GM23338 (cell line): ENCODE results near the gene NLRC5. TPM values are rescaled to one million over a fixed set of nuclear protein-coding genes. Genes with fewer than 3 reads are reported as not detected.

Experiments used
- ATAC-seq: fragments of 200-7000 bp; cut with Tn5 transposase; 3 replicates; pipeline ENCODE4 v1.9.1; 2020
- DNase-seq: peaks from one replicate; pipeline ENCODE4 v3.0.0-alpha.2; 2015; ENCODE audit warnings: low spot score
- H2AFZ ChIP-seq: fragments of 200-600 bp; sonication (generic); 2 replicates; pipeline ENCODE4 v1.8.0; 2016; ENCODE audit warnings: antibody characterized with exemption, mild to moderate bottlenecking, moderate library complexity
- H3F3A ChIP-seq: fragments of 200-600 bp; sonication (generic); replicated peaks from 2 replicates; pipeline ENCODE4 v1.8.0; 2017; ENCODE audit warnings: antibody characterized with exemption, mixed run types, low read depth
- H3K27ac ChIP-seq: fragments of 200-600 bp; sonication (generic); 2 replicates; pipeline ENCODE4 v1.6.1; 2016; ENCODE audit warnings: low read depth
- H3K27me3 ChIP-seq: fragments of 200-600 bp; sonication (generic); 2 replicates; pipeline ENCODE4 v1.8.0; 2016; ENCODE audit warnings: mild to moderate bottlenecking, mixed run types, moderate library complexity; ENCODE audit not compliant: insufficient read depth
- H3K36me3 ChIP-seq: fragments of 200-600 bp; sonication (generic); 2 replicates; pipeline ENCODE4 v1.8.0; 2016; ENCODE audit warnings: mild to moderate bottlenecking; ENCODE audit not compliant: insufficient read depth
- H3K4me1 ChIP-seq: fragments of 200-600 bp; sonication (generic); 2 replicates; pipeline ENCODE4 v1.8.0; 2016; ENCODE audit warnings: mild to moderate bottlenecking, moderate library complexity; ENCODE audit not compliant: insufficient read depth
- H3K4me2 ChIP-seq: fragments of 200-600 bp; sonication (generic); 2 replicates; pipeline ENCODE4 v1.7.1; 2017; ENCODE audit warnings: mixed run types
- H3K4me3 ChIP-seq: fragments of 200-600 bp; sonication (generic); 2 replicates; pipeline ENCODE4 v1.6.1; 2016; ENCODE audit warnings: mixed run types
- H3K79me2 ChIP-seq: fragments of 200-600 bp; sonication (generic); replicated peaks from 2 replicates; pipeline ENCODE4 v1.8.0; 2017; ENCODE audit warnings: mild to moderate bottlenecking; ENCODE audit not compliant: insufficient read depth
- H3K9me2 ChIP-seq: fragments of 200-600 bp; sonication (generic); 2 replicates; pipeline ENCODE4 v1.8.0; 2017; ENCODE audit not compliant: insufficient read depth
- H4K20me1 ChIP-seq: fragments of 200-600 bp; sonication (generic); replicated peaks from 2 replicates; pipeline ENCODE4 v1.8.0; 2017; ENCODE audit warnings: mild to moderate bottlenecking; ENCODE audit not compliant: insufficient read depth
- H3K27ac Mint-ChIP-seq: 2 replicates; pipeline ENCODE4 v1.8.0; 2020; ENCODE audit warnings: inconsistent platforms, mild to moderate bottlenecking, moderate library complexity, mixed read lengths
- H3K27me3 Mint-ChIP-seq: 3 replicates; pipeline ENCODE4 v1.8.0; 2022; ENCODE audit warnings: low read depth, mild to moderate bottlenecking, moderate library complexity, mixed read lengths, inconsistent platforms; ENCODE audit not compliant: insufficient read depth, poor library complexity
- H3K36me3 Mint-ChIP-seq: 3 replicates; pipeline ENCODE4 v1.8.0; 2021; ENCODE audit warnings: low read depth, mild to moderate bottlenecking, inconsistent platforms, moderate library complexity, mixed read lengths
- H3K4me1 Mint-ChIP-seq: 3 replicates; pipeline ENCODE4 v1.8.0; 2020; ENCODE audit warnings: mild to moderate bottlenecking, inconsistent platforms, mixed read lengths
- H3K4me3 Mint-ChIP-seq: 3 replicates; pipeline ENCODE4 v1.8.0; 2021; ENCODE audit warnings: moderate library complexity, mild to moderate bottlenecking, inconsistent platforms, mixed read lengths
- H3K9me3 Mint-ChIP-seq: 3 replicates; pipeline ENCODE4 v1.8.0; 2020; ENCODE audit warnings: moderate library complexity, mild to moderate bottlenecking, inconsistent platforms, mixed read lengths
- CREB1 ChIP-seq: fragments of 250-450 bp; sonication (Bioruptor Pico); IDR thresholded peaks from 2 replicates; pipeline ENCODE4 v1.5.0; 2020; ENCODE audit warnings: low read depth, mild to moderate bottlenecking, moderate library complexity
- CTCF ChIP-seq, 2 experiments: fragments of 200-600 bp in 1 of 2; sonication (generic) in 1 of 2; conservative IDR thresholded peaks; 2 replicates each; pipeline versions ENCODE4 v1.5.1 to v1.6.1; 2016 to 2017; ENCODE audit warnings: antibody characterized with exemption in 2 of 2, low read depth in 2 of 2, mild to moderate bottlenecking in 2 of 2, moderate library complexity in 1 of 2
- ETS1 ChIP-seq: IDR thresholded peaks from 2 replicates; pipeline ENCODE4 v1.6.1; 2016; ENCODE audit warnings: antibody characterized with exemption
- EZH2phosphoT487 ChIP-seq: fragments of 200-600 bp; sonication (generic); IDR thresholded peaks from one replicate; pipeline ENCODE4 v1.8.1; 2018; ENCODE audit warnings: antibody characterized with exemption; ENCODE audit not compliant: unreplicated experiment
- JUNB ChIP-seq: IDR thresholded peaks from one replicate; pipeline ENCODE4 v1.6.1; 2016; ENCODE audit warnings: antibody characterized with exemption; ENCODE audit not compliant: unreplicated experiment
- NANOG ChIP-seq: IDR thresholded peaks from 2 replicates; pipeline ENCODE4 v1.6.1; 2016; ENCODE audit warnings: antibody characterized with exemption, borderline replicate concordance
- POLR2AphosphoS5 ChIP-seq: IDR thresholded peaks from 2 replicates; pipeline ENCODE4 v1.6.1; 2016; ENCODE audit warnings: antibody characterized with exemption, low read depth
- REST ChIP-seq: IDR thresholded peaks from one replicate; pipeline ENCODE4 v1.6.1; 2018; ENCODE audit warnings: antibody characterized with exemption; ENCODE audit not compliant: unreplicated experiment
- STAT1 ChIP-seq: IDR thresholded peaks from one replicate; pipeline ENCODE4 v1.6.1; 2016; ENCODE audit warnings: antibody characterized with exemption; ENCODE audit not compliant: unreplicated experiment
- ZNF331 ChIP-seq: fragments of 250-450 bp; sonication (Bioruptor Pico); IDR thresholded peaks from 2 replicates; pipeline ENCODE4 v1.5.0; 2020; ENCODE audit warnings: low read depth, mild to moderate bottlenecking, moderate library complexity
- polyA plus RNA-seq: library from polyadenylated mRNA; unstranded; fragments of >200 nt; fragmentation: Nextera tagmentation; extraction: Ambion mirVana; gene quantifications from 2 replicates; pipeline ENCODE4 v1.2.1, GENCODE V29; 2016
- total RNA-seq: library from RNA; depleted of rRNA; stranded (reverse); fragments of >200 nt; shearing (Covaris generic); gene quantifications from 2 replicates; pipeline ENCODE4 v1.2.3, GENCODE V29; 2014

Gene NLRC5
- total and polyA plus RNA-seq, 2 experiments from 2014 or later: 2.3 to 3.9 TPM

GRCh38 chr16:57100445-57100844, 111.1 kb downstream of the NLRC5 start:
- no peak overlapping the region for H3K27ac ChIP-seq
- Mint-ChIP-seq H3K36me3 (no peaks in the 10 kb centered on the region), H3K9me3 (no peaks in the 10 kb centered on the region), H3K4me1 (peaks cover 35% of the 10 kb centered on the region), H3K27ac (no peak overlapping the region), H3K27me3 (peaks cover 5% of the 10 kb centered on the region), H3K4me3 (no peak overlapping the region)
- H3K4me2 ChIP-seq: no peak overlapping the region
- no peak overlapping the region for H3K4me3 ChIP-seq
- no peaks in the 10 kb centered on the region for H4K20me1 ChIP-seq
- ATAC-seq (no peak), DNase-seq (no peak)
- H3F3A ChIP-seq: no peaks in the 10 kb centered on the region
- no peaks in the 10 kb centered on the region for H3K36me3 ChIP-seq
- TF ChIP-seq ETS1 (no peak), REST (no peak), POLR2AphosphoS5 (no peak), EZH2phosphoT487 (no peak), NANOG (no peak), CREB1 (CRISPR knock-in tag) (no peak), STAT1 (no peak)
- no peak overlapping the region for H2AFZ ChIP-seq
- no peaks in the 10 kb centered on the region for H3K79me2 ChIP-seq
- peaks cover 7% of the 10 kb centered on the region for H3K4me1 ChIP-seq
- no peaks in the 10 kb centered on the region for H3K27me3 ChIP-seq
- no peaks in the 10 kb centered on the region for H3K9me2 ChIP-seq

- H3K27me3 Mint-ChIP-seq: peaks cover 1% of the 10 kb centered on the region
- H3K4me3 Mint-ChIP-seq: no peak overlapping the region; the same call in 2 of the 3 replicates
- no peak overlapping the region for H3K4me3 ChIP-seq
- no peaks in the 10 kb centered on the region for H3K36me3 Mint-ChIP-seq
- H3K9me2 ChIP-seq: no peaks in the 10 kb centered on the region
- H3F3A ChIP-seq: no peaks in the 10 kb centered on the region
- H4K20me1 ChIP-seq: no peaks in the 10 kb centered on the region
- no peaks in the 10 kb centered on the region for H3K79me2 ChIP-seq
- H3K9me3 Mint-ChIP-seq: no peaks in the 10 kb centered on the region
- DNase-seq (peak; percentile 34), ATAC-seq (peak; percentile 67)
- no peak overlapping the region for H3K27ac ChIP-seq
- H3K27ac Mint-ChIP-seq: no peak overlapping the region
- H3K4me2 ChIP-seq: no peak overlapping the region
- peaks cover 11% of the 10 kb centered on the region for H3K4me1 ChIP-seq
- no peaks in the 10 kb centered on the region for H3K36me3 ChIP-seq
- H3K4me1 Mint-ChIP-seq: peaks cover 43% of the 10 kb centered on the region
- no peak overlapping the region for H2AFZ ChIP-seq
- H3K27me3 ChIP-seq: no peaks in the 10 kb centered on the region
- TF ChIP-seq STAT1: no peak
- no peak for TF ChIP-seq CTCF (conservative IDR thresholded peaks at IDR 0.05; ENCODE audit: low read depth in 2 of 2)
- no peak for TF ChIP-seq EZH2phosphoT487
- no peak for TF ChIP-seq ETS1
- TF ChIP-seq REST: no peak
- no peak for TF ChIP-seq POLR2AphosphoS5
- no peak for TF ChIP-seq NANOG
- TF ChIP-seq ZNF331 (CRISPR knock-in tag): no peak
- TF ChIP-seq CREB1 (CRISPR knock-in tag): no peak
- TF ChIP-seq JUNB: no peak
These were observed 113.8 kb downstream of the NLRC5 start for GRCh38 chr16:57102888-57103851.
